ENCODE data around the gene MAL.
"Not testable (repeated sequence)": the region's sequence is repeated elsewhere in the genome, so short reads cannot be mapped to it uniquely, and the experiment has no call there.

MAL gene

GRCh38 chr2:95068256-95068655 lies 42.7 kb downstream of the MAL start:
- no peak for DNase-seq

DNA sequence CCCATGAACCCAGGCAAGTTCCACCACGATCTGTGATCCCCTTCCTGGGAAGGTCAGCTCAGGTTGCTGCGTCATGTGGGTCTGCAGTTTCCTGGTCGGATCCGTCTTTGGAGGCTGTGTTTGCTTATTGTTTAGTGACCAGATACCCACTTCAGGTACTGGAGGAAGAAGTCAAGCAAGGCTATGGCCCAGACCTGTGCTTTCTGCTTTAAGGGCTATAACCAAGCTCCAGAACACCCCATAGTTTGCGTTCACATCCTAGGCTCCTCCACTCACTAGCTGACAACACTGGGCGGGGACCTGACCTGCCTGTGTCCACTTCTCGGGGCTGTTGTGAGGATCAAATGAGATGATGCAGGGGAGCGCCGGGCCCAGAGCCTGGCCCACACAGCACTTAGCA lies 44.0 kb downstream of the MAL start:
- DNase-seq: no peak

DNA sequence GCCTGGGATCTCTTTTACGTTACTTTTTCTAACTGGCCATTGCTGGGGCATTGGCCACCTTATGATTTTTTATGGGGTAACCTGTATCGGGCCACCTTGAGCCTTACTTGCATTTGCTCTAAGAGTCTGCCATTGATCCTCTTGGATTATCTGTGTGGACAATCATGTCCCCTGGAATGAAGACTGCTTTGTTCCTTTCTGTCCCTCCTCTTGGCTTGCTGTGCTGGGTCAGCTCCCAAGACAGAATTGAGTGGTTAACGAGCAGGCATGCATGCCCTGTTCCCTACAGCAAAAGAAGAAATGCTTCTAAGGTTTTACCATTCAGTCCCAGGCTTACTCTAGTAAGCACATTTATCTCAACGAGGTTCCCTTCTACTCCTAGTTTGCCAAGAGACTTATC lies 46.3 kb downstream of the MAL start:
- no peak for DNase-seq

DNA sequence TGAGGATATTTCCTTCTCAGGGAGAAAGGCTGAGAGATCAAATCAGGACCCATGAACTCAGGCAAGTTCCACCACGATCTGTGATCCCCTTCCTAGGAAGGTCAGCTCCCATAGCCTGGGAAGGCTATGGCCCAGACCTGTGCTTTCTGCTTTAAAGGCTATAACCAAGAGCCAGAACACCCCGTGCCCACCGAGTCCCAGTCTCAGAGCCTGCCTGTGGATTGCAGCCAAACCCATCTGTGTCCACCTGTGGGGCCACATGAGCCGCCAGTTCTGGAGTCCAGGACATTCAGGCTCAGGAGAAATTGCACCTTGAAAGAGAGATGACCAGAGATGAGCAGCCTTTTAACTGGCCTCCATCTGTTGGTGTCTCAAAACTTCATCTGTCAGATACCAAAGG lies 46.9 kb downstream of the MAL start:
- no peak for DNase-seq

- no peak for DNase-seq
Measured at GRCh38 chr2:95073856-95074662, 48.6 kb downstream of the MAL start.

DNA sequence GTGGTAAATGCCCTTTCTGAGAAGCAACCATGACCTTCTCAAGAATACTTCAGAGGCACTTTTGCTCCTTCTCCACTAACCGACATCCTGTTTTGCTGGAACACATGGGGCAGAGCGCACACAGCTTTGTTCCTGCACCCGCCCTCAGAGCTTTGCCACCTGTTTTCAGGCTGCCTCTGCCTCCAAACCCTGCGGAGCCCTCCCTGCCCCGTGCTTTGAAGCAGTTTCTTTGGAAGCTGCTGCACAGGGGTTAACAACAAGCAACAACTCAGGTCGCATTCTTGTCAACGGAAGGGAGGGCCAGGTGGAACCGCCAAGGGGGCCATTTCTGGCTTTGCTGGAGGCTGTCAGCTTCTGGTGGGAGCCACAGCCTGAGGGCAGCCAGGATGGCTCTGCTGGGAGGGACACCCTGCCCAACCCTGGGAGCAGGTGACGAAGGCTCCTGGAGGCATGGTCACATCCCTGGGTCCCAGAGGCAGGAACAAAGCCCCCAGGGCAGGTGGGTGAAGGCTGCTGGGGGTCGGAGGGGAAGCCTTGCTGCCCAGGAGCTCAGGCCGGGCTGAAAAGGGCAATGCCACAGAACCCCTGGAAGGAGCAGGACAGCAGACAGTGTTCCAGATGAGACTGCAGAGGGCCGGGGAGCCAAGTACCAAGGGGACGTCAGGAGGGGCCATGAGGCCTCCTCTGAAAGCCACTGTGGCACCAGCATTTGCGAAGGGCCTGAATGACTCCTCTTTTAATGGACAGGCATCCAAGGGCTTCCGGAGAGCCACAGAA lies 49.3 kb downstream of the MAL start:
- no peak for DNase-seq

DNA sequence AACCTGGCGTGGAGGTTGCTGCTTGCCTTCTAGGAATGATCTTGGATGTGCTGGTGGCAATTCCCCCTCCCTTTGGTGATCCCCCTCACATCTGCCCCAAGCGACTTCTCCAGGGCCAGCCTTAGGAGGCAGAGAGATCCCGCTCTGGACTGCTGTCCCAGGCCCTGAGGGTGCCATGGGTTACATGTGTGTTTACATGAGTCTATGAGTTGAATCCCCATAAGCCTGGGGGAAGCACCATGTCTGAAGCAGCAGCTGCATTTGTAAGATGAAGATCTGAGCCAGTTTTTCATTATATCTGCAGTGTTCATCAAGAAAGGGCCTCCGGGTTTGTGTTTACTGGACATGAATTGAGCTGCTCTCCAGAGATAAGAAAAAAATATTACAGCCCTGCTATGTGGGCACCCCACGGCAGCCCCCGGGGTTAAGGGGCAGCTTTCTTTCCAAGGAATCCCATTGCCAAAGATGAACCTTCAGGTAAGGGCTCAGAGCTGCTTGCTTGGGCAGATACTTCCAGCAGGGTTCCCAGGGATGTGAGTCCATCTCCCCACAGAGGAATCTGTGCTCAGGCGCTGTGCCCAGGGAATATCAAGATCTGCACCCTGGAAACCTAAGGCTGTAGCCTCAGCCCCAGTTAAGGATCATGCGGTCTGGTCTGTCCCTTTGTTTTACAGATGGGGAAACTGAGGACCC lies 50.1 kb downstream of the MAL start:
- no peak for DNase-seq

DNA sequence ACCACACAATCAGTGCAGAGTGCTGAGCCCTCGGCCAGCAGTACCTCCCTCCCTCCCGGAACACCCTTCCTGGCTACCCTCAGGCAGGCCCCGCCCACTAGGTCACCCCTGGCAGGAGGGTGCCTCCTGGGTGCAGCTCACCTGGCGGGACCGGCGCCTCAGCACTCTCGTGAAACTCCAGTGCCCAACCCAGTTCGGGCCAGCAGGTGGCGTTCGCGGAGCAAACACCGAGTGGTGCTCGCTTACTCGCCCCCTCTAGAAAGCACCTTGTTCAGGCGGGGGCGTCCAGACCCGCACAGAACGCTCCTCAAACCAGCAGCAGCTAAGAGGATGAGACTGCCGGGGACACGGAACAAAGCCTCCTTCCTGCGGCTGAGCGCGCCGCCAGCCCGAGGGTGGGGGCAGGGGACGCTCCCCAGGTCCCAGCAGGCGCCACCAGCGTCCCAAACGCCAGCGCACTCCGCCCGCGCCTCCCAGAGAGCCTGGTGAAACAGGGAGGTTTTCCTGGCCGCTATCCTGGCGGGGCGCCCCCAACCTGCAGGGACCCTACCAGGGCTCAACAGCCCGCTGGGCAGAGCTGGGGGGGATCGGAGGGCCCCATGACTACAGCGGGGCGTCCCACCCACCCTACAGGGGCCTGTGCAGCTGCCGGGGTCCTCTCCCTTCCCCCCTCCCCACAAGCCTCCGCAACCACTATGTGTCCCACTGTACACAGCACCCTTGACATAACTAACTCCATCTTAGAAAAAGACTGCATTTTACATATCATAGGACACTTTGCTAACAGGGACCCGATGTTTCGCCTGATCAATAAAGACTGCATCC lies 51.4 kb downstream of the MAL start:
- DNase-seq: peak; percentile 51 to 79 (median 61)

GRCh38 chr2:95077530-95077825 lies 52.0 kb downstream of the MAL start:
- DNase-seq: peak in 3 of 4 experiments; percentile 12 to 20 (median 13)

DNA sequence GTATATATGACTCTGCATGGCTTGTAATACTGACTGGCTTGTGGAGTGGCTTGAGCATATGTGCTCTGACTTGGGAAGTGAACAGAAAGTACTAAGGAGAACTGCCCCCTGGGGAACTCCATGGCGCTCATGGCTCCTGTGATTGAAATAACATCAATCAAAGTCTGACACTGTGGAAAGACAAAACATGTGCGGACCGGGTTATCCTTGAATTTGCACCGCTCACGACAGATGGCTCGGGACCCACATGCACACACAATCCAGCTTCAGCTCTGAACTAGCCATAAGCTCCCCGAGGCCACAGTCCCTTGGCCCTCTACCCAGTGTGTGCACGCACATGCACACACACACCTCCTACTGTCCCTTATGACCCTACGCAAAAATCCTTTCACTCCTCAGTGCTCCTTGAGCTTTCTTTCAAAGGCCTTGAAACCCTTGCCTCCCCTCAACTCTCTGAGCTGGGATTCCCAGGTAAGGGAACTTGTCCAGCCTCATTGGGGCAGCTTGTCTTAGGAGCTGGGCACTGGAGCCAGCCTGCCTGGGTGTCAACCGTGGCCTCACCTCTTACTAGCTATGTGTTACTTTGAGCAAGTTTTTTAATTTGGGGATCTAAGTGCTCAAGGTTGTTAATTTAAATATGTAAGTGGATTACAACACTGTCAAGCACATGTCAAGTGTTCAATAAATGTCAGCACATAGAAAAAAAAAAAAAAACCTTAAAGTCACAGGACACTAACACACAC lies 52.5 kb downstream of the MAL start:
- DNase-seq: no peak

DNA sequence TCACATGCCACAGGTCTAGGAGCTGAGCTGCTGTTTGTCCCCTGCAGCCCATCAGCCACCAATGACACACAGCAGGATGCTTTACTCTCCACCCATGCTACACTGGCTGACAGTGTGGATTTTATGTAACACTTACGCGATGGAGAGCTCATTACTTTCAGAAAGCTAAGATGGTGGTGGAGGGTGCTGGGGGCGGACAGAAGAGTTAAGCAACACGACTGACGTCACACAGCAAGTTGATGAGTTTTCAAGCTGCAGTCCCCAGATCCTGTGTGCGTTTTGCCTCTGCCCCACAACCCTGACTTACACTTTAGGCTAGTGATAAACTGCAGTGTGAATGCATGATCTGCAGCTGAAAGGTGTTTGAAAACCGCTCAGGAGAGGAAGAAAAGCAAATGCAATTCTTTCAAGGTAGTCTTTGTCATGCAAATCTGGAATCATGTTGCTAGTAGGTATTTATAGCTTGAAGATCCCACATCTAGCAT lies 53.7 kb downstream of the MAL start:
- DNase-seq: peak in 3 of 4 experiments; percentile 5 to 18 (median 8)

DNA sequence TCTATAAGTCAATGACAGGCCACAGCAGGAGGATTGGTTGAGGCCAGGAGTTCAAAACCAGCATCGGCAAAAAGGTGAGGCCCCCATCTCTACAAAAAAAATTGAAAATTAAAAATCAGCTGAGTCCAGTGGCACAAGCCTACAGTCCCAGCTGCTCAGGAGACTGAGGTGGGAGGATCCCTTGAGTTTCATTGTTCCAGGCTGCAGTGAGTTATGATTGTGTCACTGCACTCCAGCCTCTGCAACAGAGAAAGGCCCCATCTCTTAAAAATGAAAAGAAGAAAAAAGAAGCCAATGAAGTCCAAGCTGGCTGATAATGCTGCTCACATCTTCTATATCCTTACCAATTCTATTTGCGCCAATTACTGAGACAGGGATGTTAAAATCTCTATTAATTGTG lies 57.0 kb downstream of the MAL start:
- no peak for DNase-seq

GRCh38 chr2:95086017-95086416 lies 60.5 kb downstream of the MAL start:
- no peak for DNase-seq

DNA sequence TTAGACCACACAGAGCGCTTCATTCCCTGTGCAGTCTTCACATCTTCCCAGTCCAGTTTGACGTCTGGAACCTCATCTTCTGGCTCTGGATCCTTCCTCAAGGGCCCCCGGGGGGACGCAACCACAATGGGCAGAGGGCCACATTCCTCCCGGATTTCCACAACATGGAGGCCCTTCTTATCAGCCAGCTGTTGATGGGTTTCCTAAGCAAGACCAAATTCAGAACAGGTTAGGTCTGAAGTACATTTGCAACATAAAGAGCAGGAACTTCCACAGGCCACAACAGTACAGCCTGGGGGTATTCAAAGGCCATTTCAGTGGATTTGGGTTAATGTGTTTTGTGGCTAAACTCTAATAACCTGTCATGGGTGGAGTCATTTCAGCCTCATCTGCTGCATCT lies 61.9 kb downstream of the MAL start:
- no peak for DNase-seq

DNA sequence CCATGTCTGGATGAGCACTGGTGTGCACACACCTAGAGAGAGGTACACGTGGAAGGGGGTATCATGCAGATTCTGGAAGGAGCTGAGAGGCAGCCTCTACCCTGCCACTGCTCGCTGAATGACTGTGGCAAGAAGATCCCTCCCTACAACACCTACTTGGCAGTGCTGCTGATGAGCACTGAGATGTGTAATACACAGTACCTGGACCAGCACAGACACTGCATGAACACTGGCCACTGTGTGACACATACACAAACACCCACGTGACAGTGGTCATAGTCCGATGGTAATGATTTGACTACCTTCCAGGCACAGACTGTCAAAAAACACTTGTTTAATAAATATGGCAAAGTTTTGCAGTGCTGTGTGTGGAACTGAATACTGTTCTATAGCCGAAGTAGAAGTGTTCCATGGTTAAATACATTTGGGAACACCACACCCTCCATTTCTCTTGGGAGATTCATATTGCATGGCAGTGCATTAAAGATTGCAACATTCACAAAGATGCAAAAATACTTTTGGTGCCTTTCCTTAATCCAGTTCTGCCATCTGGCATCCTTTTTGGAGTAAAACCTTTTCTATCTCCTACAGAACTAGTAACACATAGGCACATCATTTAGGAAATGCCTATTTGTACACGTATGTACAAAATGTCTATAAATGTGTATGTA lies 66.5 kb downstream of the MAL start:
- DNase-seq: no peak

DNA sequence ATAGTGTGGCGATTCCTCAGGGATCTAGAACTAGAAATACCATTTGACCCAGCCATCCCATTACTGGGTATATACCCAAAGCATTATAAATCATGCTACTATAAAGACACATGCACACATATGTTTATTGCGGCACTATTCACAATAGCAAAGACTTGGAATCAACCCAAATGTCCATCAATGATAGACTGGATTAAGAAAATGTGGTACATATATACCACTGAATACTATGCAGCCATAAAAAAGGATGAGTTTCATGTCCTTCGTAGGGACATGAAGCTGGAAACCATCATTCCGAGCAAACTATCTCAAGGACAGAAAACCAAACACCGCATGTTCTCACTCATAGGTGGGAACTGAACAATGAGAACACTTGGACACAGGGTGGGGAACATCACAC lies 72.8 kb downstream of the MAL start:
- not testable (repeated sequence) for DNase-seq

DNA sequence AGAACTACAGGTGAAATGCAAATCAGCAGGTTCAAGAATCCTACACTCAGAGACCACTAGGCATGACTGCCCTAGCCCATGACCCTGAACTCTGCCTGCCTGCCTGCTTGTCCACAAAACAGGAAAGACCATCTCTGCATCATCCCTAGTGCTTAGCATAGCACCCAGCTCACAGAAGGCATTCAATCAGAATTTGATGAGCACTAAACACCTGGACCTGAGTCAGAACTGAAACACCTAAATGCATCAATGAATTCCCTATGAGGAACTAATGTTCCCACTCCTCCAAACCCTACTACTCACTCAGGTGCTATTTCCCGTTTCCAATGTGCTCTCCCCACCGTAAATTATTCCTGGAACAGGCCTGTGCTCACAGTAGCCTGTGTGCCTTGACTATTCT lies 74.4 kb downstream of the MAL start:
- no peak for DNase-seq

Data from suppressor macrophage (primary cell).